B cell (primary cell): Measurements from ENCODE around the gene SIRPA. TPM values are rescaled to one million over a fixed set of nuclear protein-coding genes. Genes with fewer than 3 reads are reported as not detected.

ENCODE experiments used
- ATAC-seq: fragments of 200-7000 bp; cut with Tn5 transposase; one replicate; pipeline ENCODE4 v1.10.0; 2021; ENCODE audit warnings: low read depth, mild to moderate bottlenecking, moderate number of reproducible peaks, moderate library complexity
- CTCF ChIA-PET: fragments of 350-600 bp; sonication (Branson Sonifier 250); formaldehyde crosslinking; loops from one replicate; lab custom pipeline; 2021; ENCODE audit warnings: antibody characterized with exemption, inconsistent platforms; lab: Charles Lee
- POLR2A ChIA-PET: fragments of 350-600 bp; sonication (Branson Sonifier 250); formaldehyde crosslinking; loops from one replicate; lab custom pipeline; 2021; ENCODE audit warnings: antibody characterized with exemption; lab: Charles Lee
- DNase-seq: peaks from one replicate; pipeline ENCODE4 v3.0.0; 2013
- H2AFZ ChIP-seq: 2 replicates; pipeline ENCODE4 v1.6.1; 2012; ENCODE audit warnings: mild to moderate bottlenecking, low read depth, low read length; ENCODE audit not compliant: insufficient read depth, poor library complexity, severe bottlenecking
- H3K27ac ChIP-seq, 2 donors: 1 replicate in 1 of 2; 2 replicates in 1 of 2; pipeline ENCODE4 v1.5.1; 2012 to 2013; ENCODE audit warnings: low read length in 2 of 2, mild to moderate bottlenecking in 2 of 2, moderate library complexity in 1 of 2
- H3K27me3 ChIP-seq, 4 experiments: fragments of 200-600 bp in 1 of 4; sonication (generic) in 1 of 4; replicated peaks in 1 of 4; 1 replicate in 2 of 4; 2 replicates in 2 of 4; pipeline versions ENCODE4 v1.6.1 to v1.7.0; 2013 to 2016; ENCODE audit warnings: low read length in 3 of 4, mild to moderate bottlenecking in 2 of 4, mixed read lengths in 1 of 4, moderate library complexity in 1 of 4; ENCODE audit not compliant: insufficient read depth in 4 of 4, control insufficient read depth in 3 of 4; ENCODE audit errors: control extremely low read depth in 1 of 4
- H3K36me3 ChIP-seq, 2 experiments: replicated peaks in 1 of 2; 1 replicate in 1 of 2; 2 replicates in 1 of 2; pipeline versions ENCODE4 v1.6.1 to v1.7.1; 2013; ENCODE audit warnings: low read length in 1 of 2; ENCODE audit not compliant: insufficient read depth in 2 of 2, control insufficient read depth in 1 of 2; ENCODE audit errors: control extremely low read depth in 1 of 2, extremely low read depth in 1 of 2
- H3K4me1 ChIP-seq, 2 donors: fragments of 200-600 bp in 1 of 2; sonication (generic) in 1 of 2; 1 replicate in 1 of 2; 2 replicates in 1 of 2; pipeline versions ENCODE4 v1.5.1 to v1.6.1; 2013 to 2017; ENCODE audit warnings: low read length in 2 of 2; ENCODE audit not compliant: control insufficient read depth in 2 of 2, insufficient read depth in 2 of 2
- H3K4me2 ChIP-seq: replicated peaks from 2 replicates; pipeline ENCODE3; 2012; ENCODE audit warnings: mild to moderate bottlenecking, low read depth, low read length; ENCODE audit not compliant: poor library complexity, severe bottlenecking
- H3K4me3 ChIP-seq, 5 experiments: fragments of 200-600 bp in 1 of 5; sonication (generic) in 1 of 5; 1 replicate in 3 of 5; 2 replicates in 2 of 5; pipeline versions ENCODE4 v1.5.1 to v1.7.0; 2011 to 2016; ENCODE audit warnings: low read length in 4 of 5, mild to moderate bottlenecking in 4 of 5, low read depth in 2 of 5, control low read depth in 1 of 5, moderate library complexity in 1 of 5; ENCODE audit not compliant: insufficient read depth in 1 of 5; ENCODE audit errors: control extremely low read depth in 1 of 5, extremely low read depth in 1 of 5
- H3K79me2 ChIP-seq: fragments of 200-600 bp; sonication (generic); one replicate; pipeline ENCODE4 v1.6.0; 2016; ENCODE audit warnings: low read length; ENCODE audit not compliant: control insufficient read depth, insufficient read depth
- H3K9ac ChIP-seq: fragments of 200-600 bp; sonication (generic); 2 replicates; pipeline ENCODE4 v1.6.1; 2017; ENCODE audit warnings: mild to moderate bottlenecking, low read length, moderate library complexity
- H3K9me3 ChIP-seq, 3 donors: one replicate each; pipeline versions ENCODE4 v1.6.1 to v1.7.1; 2013; ENCODE audit warnings: low read length in 2 of 3; ENCODE audit not compliant: control insufficient read depth in 2 of 3, insufficient read depth in 1 of 3; ENCODE audit errors: control extremely low read depth in 1 of 3
- H4K20me1 ChIP-seq: 2 replicates; pipeline ENCODE4 v1.6.0; 2012; ENCODE audit warnings: mild to moderate bottlenecking, low read length; ENCODE audit not compliant: insufficient read depth, control insufficient read depth, poor library complexity, severe bottlenecking
- H3K27ac Mint-ChIP-seq: one replicate; pipeline ENCODE4 v1.8.0; 2021; ENCODE audit warnings: mixed read lengths
- H3K27me3 Mint-ChIP-seq: one replicate; pipeline ENCODE4 v1.8.0; 2021; ENCODE audit warnings: mixed read lengths
- H3K4me1 Mint-ChIP-seq: one replicate; pipeline ENCODE4 v1.8.0; 2021; ENCODE audit warnings: mixed read lengths
- H3K4me3 Mint-ChIP-seq: one replicate; pipeline ENCODE4 v1.8.0; 2021; ENCODE audit warnings: mixed read lengths
- H3K9me3 Mint-ChIP-seq: one replicate; pipeline ENCODE4 v1.8.0; 2022; ENCODE audit warnings: mixed read lengths; ENCODE audit not compliant: insufficient read depth
- CTCF ChIP-seq: fragments of 200-600 bp; IDR thresholded peaks from one replicate; pipeline ENCODE4 v1.8.0; 2022; ENCODE audit warnings: antibody characterized with exemption, mild to moderate bottlenecking
- EZH2 ChIP-seq: IDR thresholded peaks from 2 replicates; pipeline ENCODE4 v1.6.1; 2012; ENCODE audit warnings: borderline replicate concordance, low read depth, mild to moderate bottlenecking, moderate library complexity, low read length; ENCODE audit not compliant: insufficient read depth, poor library complexity, severe bottlenecking
- WGBS: methylation state at CpG from one replicate; pipeline ENCODE4 v1.1.5; 2013; ENCODE audit warnings: missing lambda C conversion rate; ENCODE audit not compliant: insufficient coverage; 5-methylcytosine and 5-hydroxymethylcytosine counted together
- intact Hi-C: fragments of 100-400 bp; cut with micrococcal nuclease; formaldehyde crosslinking; loops from one replicate; pipeline ENCODE4 v1.10.0; 2022
- polyA plus RNA-seq: library from polyadenylated mRNA; depleted of rRNA; stranded (reverse); fragments of >200 nt; gene quantifications from 2 replicates; pipeline ENCODE4 v1.2.3, GENCODE V29; 2012
- total RNA-seq, 2 donors: library from RNA; stranded (reverse); fragments of 120-200 nt in 1 of 2; gene quantifications; 1 replicate in 1 of 2; 2 replicates in 1 of 2; pipeline versions ENCODE4 v1.2.3 to v1.2.4, GENCODE V29; 2013 to 2022

The SIRPA gene
- total and polyA plus RNA-seq, 2 donors (not counting 1 experiment from before 2014, with no cell fraction given), result 0.94 to 10.2 TPM

GRCh38 chr20:1942486-1943274, 47.5 kb downstream of the SIRPA start:
- Histone ChIP-seq H3K36me3 (no peaks in the 10 kb centered on the region), H3K9me3 (no peaks in the 10 kb centered on the region), H3K4me1 (peaks cover 9 to 15% of the 10 kb centered on the region in 2 donors), H3K27me3 (peaks cover 0 to 19% (median 5%) of the 10 kb centered on the region in 4 experiments), H3K4me2 (no peak overlapping the region), H3K79me2 (no peaks in the 10 kb centered on the region), H3K4me3 (no peak overlapping the region), H4K20me1 (no peaks in the 10 kb centered on the region), H3K27ac (no peak overlapping the region), H2AFZ (no peak overlapping the region), H3K9ac (no peak overlapping the region)
- DNase-seq (no peak), ATAC-seq (no peak)
- H3K4me3 Mint-ChIP-seq, result no peak overlapping the region
- POLR2A ChIA-PET, result no interaction called here
- CTCF ChIA-PET, result interaction anchor here (0.6 kb wide), 1 partner anchor 162 kb away, joined by 3 read pairs; no protein-coding TSS in a partner anchor
- H3K27ac Mint-ChIP-seq, result no peak overlapping the region
- H3K27me3 Mint-ChIP-seq, result peaks cover 12% of the 10 kb centered on the region
- peaks cover 11% of the 10 kb centered on the region for H3K4me1 Mint-ChIP-seq
- H3K9me3 Mint-ChIP-seq, result no peaks in the 10 kb centered on the region
- TF ChIP-seq CTCF, result no peak
- TF ChIP-seq EZH2, result no peak
- WGBS, result 93% methylated on average over 12 of the region's 13 CpGs
- intact Hi-C loops, result no loop called here
